ENCODE measurements around the gene NYAP2.

The NYAP2 gene

GRCh38 chr2:225670111-225670974 is 270.8 kb downstream of the NYAP2 start:
- no peak overlapping the region for H3K4me3 ChIP-seq (replicated peaks; ENCODE audit: insufficient read depth, low read length)
- H3K27ac ChIP-seq (replicated peaks), result no peak overlapping the region
- H3K27me3 ChIP-seq (ENCODE audit: insufficient read depth, poor library complexity, severe bottlenecking), result no peaks in the 10 kb centered on the region
- DNase-seq (ENCODE audit: low read depth in 1 of 2, low spot score in 1 of 2), result no peak
- TF ChIP-seq POLR2AphosphoS5 (IDR thresholded peaks at IDR 0.05; ENCODE audit: low read depth) (no peak), GABPA (IDR thresholded peaks at IDR 0.05; ENCODE audit: low read depth) (no peak), REST (IDR thresholded peaks at IDR 0.05; ENCODE audit: insufficient replicate concordance, low read depth) (no peak), SPI1 (IDR thresholded peaks at IDR 0.05; ENCODE audit: borderline replicate concordance, low read depth) (no peak), CTCF (IDR thresholded peaks at IDR 0.05; ENCODE audit: insufficient read depth, low read length) (no peak)

GRCh38 chr2:225678792-225679191 is 279.3 kb downstream of the NYAP2 start:
- Histone ChIP-seq H3K27me3 (ENCODE audit: insufficient read depth, poor library complexity, severe bottlenecking) (no peaks in the 10 kb centered on the region), H3K4me3 (replicated peaks; ENCODE audit: insufficient read depth, low read length) (no peak overlapping the region), H3K27ac (replicated peaks) (no peak overlapping the region)
- TF ChIP-seq POLR2AphosphoS5 (IDR thresholded peaks at IDR 0.05; ENCODE audit: low read depth) (no peak), SPI1 (IDR thresholded peaks at IDR 0.05; ENCODE audit: borderline replicate concordance, low read depth) (no peak), GABPA (IDR thresholded peaks at IDR 0.05; ENCODE audit: low read depth) (no peak), REST (IDR thresholded peaks at IDR 0.05; ENCODE audit: insufficient replicate concordance, low read depth) (no peak), CTCF (IDR thresholded peaks at IDR 0.05; ENCODE audit: insufficient read depth, low read length) (no peak)
- no peak for DNase-seq (ENCODE audit: low read depth in 1 of 2, low spot score in 1 of 2)

- Histone ChIP-seq H3K27me3 (ENCODE audit: insufficient read depth, poor library complexity, severe bottlenecking) (no peaks in the 10 kb centered on the region), H3K27ac (replicated peaks) (no peak overlapping the region), H3K4me3 (replicated peaks; ENCODE audit: insufficient read depth, low read length) (no peak overlapping the region)
- no peak for TF ChIP-seq SPI1 (IDR thresholded peaks at IDR 0.05; ENCODE audit: borderline replicate concordance, low read depth)
- no peak for TF ChIP-seq POLR2AphosphoS5 (IDR thresholded peaks at IDR 0.05; ENCODE audit: low read depth)
- no peak for TF ChIP-seq GABPA (IDR thresholded peaks at IDR 0.05; ENCODE audit: low read depth)
- no peak for TF ChIP-seq CTCF (IDR thresholded peaks at IDR 0.05; ENCODE audit: insufficient read depth, low read length)
- TF ChIP-seq REST (IDR thresholded peaks at IDR 0.05; ENCODE audit: insufficient replicate concordance, low read depth), result no peak
- no peak for DNase-seq (ENCODE audit: low read depth in 1 of 2, low spot score in 1 of 2)
Observed at GRCh38 chr2:225683258-225683657, 283.7 kb downstream of the NYAP2 start.

Data from HL-60 (cell line).